HG03280 (cell line): Measurements from ENCODE around the gene FFAR1.

Experiments
- ATAC-seq: cut with Tn5 transposase; IDR thresholded peaks from one replicate; pipeline ENCODE4 v1.9.1; 2021; ENCODE audit warnings: mild to moderate bottlenecking, moderate library complexity; ENCODE audit not compliant: unreplicated experiment

The FFAR1 gene

GRCh38 chr19:35347171-35347929, at the start of gene FFAR1:
Gene FFAR1 (plus strand): TSS chr19:35347902. CDS start chr19:35351552, 3,650 bp downstream.
- peak; percentile 48 for ATAC-seq

- ATAC-seq = no peak
These were observed 49.8 kb upstream of the FFAR1 start for GRCh38 chr19:35297922-35298321.

- no peak for ATAC-seq
These were observed 49.1 kb upstream of the FFAR1 start for GRCh38 chr19:35298561-35298972.

- ATAC-seq = no peak
These were observed 48.0 kb upstream of the FFAR1 start for GRCh38 chr19:35299523-35300338.

GRCh38 chr19:35300339-35300649, 47.4 kb upstream of the FFAR1 start:
- no peak for ATAC-seq

GRCh38 chr19:35301961-35302360, 45.7 kb upstream of the FFAR1 start:
- ATAC-seq = no peak

GRCh38 chr19:35302446-35302845, 45.3 kb upstream of the FFAR1 start:
- ATAC-seq = no peak

- ATAC-seq = no peak
These were observed 44.3 kb upstream of the FFAR1 start for GRCh38 chr19:35303357-35303915.

GRCh38 chr19:35304036-35304435, 43.7 kb upstream of the FFAR1 start:
- no peak for ATAC-seq

- no peak for ATAC-seq
These were observed 42.5 kb upstream of the FFAR1 start for GRCh38 chr19:35305181-35305580.

- ATAC-seq = no peak
These were observed 41.0 kb upstream of the FFAR1 start for GRCh38 chr19:35306473-35307246.

- no peak for ATAC-seq
These were observed 39.8 kb upstream of the FFAR1 start for GRCh38 chr19:35307931-35308330.

- no peak for ATAC-seq
These were observed 38.8 kb upstream of the FFAR1 start for GRCh38 chr19:35308910-35309309.

- no peak for ATAC-seq
These were observed 38.0 kb upstream of the FFAR1 start for GRCh38 chr19:35309481-35310279.

- ATAC-seq = no peak
These were observed 37.4 kb upstream of the FFAR1 start for GRCh38 chr19:35310331-35310730.

- no peak for ATAC-seq
These were observed 36.8 kb upstream of the FFAR1 start for GRCh38 chr19:35310811-35311465.

- no peak for ATAC-seq
These were observed 35.6 kb upstream of the FFAR1 start for GRCh38 chr19:35311901-35312665.

GRCh38 chr19:35313587-35313986, 34.1 kb upstream of the FFAR1 start:
- ATAC-seq = no peak

- no peak for ATAC-seq
These were observed 33.7 kb upstream of the FFAR1 start for GRCh38 chr19:35314031-35314430.
